HK-2 (cell line): Measurements from ENCODE around the gene SARDH.

Source experiments
- DNase-seq: peaks from one replicate; pipeline ENCODE4 v3.0.0-alpha.2; 2018; ENCODE audit not compliant: unreplicated experiment

Gene SARDH

GRCh38 chr9:133733421-133733795 lies 4.7 kb downstream of the SARDH start:
- DNase-seq, result no peak

GRCh38 chr9:133732639-133733408 lies 5.3 kb downstream of the SARDH start:
- no peak for DNase-seq

GRCh38 chr9:133731876-133732638 lies 6.1 kb downstream of the SARDH start:
- DNase-seq, result no peak

GRCh38 chr9:133730994-133731715 lies 7.0 kb downstream of the SARDH start:
- no peak for DNase-seq

GRCh38 chr9:133729617-133730281 lies 8.4 kb downstream of the SARDH start:
- DNase-seq, result no peak

- DNase-seq, result no peak
Observed at GRCh38 chr9:133728856-133729616, 9.1 kb downstream of the SARDH start.

- no peak for DNase-seq
Observed at GRCh38 chr9:133727876-133728441, 10.2 kb downstream of the SARDH start.

- DNase-seq, result no peak
Observed at GRCh38 chr9:133727277-133727875, 10.8 kb downstream of the SARDH start.

- peak; percentile 49 for DNase-seq
Observed at GRCh38 chr9:133726401-133727276, 11.5 kb downstream of the SARDH start.

GRCh38 chr9:133725886-133726285 lies 12.3 kb downstream of the SARDH start:
- DNase-seq, result no peak

GRCh38 chr9:133718563-133719315 lies 19.4 kb downstream of the SARDH start:
- DNase-seq, result no peak

- no peak for DNase-seq
Observed at GRCh38 chr9:133717113-133718031, 20.8 kb downstream of the SARDH start.

GRCh38 chr9:133716564-133717112 lies 21.5 kb downstream of the SARDH start:
- DNase-seq, result no peak

- no peak for DNase-seq
Observed at GRCh38 chr9:133715866-133716563, 22.1 kb downstream of the SARDH start.

- no peak for DNase-seq
Observed at GRCh38 chr9:133715295-133715865, 22.8 kb downstream of the SARDH start.

GRCh38 chr9:133714606-133715294 lies 23.4 kb downstream of the SARDH start:
- no peak for DNase-seq
